Stimulated activated CD8-positive, alpha-beta memory T cell treated with anti-CD3 and anti-CD28 coated beads, Interleukin-12 subunit alpha, Interleukin-12 subunit beta, amount 100 ng/mL, for 24 hours (primary cell): ENCODE results near the gene NMRAL1.

Source experiments
- DNase-seq: peaks from one replicate; pipeline ENCODE4 v3.0.0-alpha.2; 2020; ENCODE audit errors: extremely low read depth

The NMRAL1 gene

DNA sequence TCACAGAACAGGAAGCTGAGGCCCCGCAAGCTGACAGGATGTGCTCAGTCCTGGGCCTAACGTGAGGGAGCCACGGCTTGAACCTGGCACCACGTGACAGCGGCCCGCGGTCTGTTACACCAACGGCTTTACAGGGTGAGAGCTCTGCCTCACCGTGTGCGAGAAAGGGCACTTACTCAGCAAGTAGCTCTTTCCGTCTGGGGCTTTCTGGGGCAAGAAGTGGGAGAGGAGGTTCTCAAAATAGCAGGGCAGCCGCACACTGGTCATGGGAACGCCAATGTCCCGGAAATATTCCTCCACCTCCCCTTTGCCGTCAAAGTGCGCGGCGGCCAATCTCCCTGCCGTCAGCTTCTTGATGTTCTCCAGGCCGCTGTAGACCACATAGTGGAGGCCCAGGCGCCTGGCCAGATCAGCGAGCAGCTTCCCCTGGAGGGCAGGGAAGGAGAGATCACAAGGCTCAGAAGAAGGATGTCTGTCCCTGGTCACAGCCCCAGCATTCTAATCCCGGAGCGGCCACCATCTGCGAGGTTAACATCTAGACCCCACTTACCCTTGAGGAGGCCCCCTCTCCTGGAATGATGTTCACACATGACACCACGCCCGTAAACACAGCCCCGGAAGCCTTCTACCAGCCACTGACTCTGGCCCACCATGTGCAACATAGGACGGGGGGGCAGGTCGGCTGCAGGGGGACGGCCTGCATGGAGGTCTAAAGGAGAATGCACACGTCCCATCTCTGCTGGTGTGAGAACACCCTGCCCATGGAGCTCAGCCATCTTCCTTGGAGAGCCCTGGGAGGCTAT is 8.2 kb downstream of the NMRAL1 start:
- DNase-seq, result no peak

- no peak for DNase-seq
These were observed 10.8 kb downstream of the NMRAL1 start for GRCh38 chr16:4463522-4464163.

- no peak for DNase-seq
These were observed 13.0 kb downstream of the NMRAL1 start for GRCh38 chr16:4461250-4462085.

DNA sequence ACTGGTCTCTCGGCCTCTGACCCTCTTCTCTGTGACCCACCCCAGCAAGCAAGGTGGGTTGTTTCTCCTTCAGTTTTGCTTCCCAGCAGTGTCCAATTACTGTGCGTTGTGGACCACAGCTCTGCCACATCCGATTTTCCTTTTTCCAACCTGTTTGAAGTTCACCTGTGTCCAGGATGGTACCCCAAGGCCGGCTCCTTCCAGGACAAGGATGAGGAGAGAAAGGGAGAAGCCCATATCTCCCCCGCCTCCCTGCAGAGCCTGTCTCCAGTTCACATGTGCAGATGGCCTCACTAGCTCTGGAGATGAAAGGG is 13.5 kb downstream of the NMRAL1 start:
- DNase-seq, result no peak

DNA sequence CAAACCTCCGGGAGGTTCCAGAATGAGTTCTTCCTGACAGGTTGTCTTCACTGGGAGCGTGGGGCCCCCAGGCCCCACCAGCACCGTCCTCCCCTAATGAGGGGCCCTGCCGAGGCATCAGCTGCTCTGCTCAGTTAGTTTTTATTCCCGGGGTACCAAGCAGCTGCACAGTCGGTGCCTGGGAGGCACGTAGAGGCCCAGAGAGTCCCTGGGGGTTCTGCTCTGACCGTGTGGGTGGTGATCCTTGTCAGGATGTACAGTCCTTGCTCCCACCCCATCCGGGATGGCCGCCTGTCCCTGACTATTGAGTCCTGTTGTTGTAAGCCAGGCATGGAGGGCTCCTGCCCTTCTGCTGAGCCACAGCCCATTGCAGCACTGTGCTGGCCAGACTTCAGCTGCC is 18.5 kb downstream of the NMRAL1 start:
- DNase-seq, result no peak

DNA sequence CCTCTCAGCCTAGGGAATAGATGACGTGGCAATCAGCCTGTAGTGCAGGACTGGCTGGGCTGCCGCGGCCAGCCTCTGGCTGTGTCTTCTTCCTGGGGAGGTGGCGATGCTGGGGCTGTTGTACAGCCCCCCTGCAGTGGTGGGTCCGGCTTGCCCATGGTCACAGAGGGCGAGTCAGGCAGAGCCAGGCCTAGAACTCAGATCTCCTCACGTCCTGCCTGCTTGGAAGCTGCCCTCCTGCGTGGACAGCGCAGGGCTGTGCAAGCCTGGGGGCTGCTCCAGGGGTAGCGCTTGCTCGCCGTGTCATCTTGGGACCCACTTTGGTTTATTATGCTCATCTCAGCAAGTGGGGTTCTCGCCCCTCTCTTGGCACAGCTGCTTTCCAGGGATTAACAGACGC is 19.3 kb downstream of the NMRAL1 start:
- no peak for DNase-seq

- DNase-seq, result no peak
These were observed 19.8 kb downstream of the NMRAL1 start for GRCh38 chr16:4454623-4455022.

DNA sequence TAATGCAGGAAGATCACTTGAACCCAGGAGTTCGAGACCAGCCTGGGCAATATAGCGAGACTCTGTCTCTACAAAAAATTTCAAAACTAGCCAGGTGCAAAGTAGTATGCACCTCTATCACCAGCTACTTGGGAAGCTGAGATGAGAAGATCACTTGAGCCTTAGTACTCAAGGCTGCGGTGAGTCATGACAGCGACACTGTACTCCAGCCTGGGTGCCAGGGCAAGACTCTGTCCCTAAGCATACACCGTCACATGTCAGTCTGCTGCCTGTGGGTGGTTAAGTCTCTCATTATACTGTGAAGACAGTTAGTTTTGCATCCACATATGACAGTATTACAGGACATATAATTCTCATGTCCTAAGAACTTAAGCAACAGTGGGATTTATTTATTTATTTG is 21.8 kb downstream of the NMRAL1 start:
- no peak for DNase-seq

GRCh38 chr16:4450931-4451519 is 23.4 kb downstream of the NMRAL1 start:
- no peak for DNase-seq

- DNase-seq, result no peak
These were observed 24.0 kb downstream of the NMRAL1 start for GRCh38 chr16:4450430-4450829.

DNA sequence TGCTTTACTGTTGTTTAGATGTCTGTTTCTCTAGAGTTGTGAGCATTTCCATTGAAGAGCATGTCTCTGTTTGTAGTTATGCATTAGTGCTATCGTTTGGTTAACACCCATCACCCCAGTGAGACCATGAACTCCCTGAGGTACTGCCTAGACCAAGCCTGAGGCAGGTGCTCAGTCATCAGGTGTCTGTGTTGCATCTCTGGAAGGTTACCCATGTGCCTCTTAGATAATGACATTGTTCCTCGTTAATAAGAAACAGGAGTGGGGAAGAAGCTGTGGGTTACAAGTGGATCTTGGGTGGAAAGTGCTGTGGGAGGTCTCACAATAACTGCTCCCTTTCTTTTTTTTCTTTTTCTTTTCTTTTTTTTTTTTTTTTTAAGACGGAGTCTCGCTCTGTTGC is 30.4 kb downstream of the NMRAL1 start:
- no peak for DNase-seq

- no peak for DNase-seq
These were observed 31.2 kb downstream of the NMRAL1 start for GRCh38 chr16:4443271-4443670.

- no peak for DNase-seq
These were observed 32.1 kb downstream of the NMRAL1 start for GRCh38 chr16:4442371-4442770.

GRCh38 chr16:4437366-4437765 is 37.1 kb downstream of the NMRAL1 start:
- DNase-seq, result no peak

DNA sequence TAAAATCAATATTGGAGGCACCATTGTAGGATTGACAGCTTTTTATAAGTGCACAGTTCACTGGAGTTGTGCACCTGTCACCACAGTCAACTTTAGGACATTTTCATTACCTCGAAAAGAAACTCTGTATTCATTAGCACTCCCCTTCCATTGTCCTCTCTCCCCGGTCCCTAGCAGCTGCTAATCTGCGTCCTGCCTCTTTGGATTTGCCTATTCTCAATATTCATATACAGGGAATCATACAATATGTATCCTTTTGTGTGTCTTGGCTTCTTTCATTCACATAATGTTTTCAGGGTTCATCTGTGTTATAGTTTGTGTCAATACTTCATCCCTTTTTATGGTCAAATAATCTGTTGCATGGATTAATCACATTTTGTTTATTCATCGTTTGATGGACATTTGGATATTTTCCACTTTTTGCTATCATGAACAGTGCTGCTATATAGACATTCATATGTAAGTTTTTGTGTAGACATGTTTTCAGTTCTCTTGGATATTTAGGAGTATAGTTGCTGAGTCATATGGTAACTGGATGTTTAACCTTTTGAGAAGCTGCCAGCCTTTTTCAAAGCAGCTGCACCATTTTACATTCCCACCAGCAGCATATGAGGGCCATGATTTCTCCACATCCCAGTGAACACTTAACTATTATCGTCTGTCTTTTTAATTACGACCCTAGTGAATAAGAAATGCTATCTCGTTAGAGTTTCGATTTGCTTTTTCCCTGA is 38.9 kb downstream of the NMRAL1 start:
- DNase-seq, result no peak

DNA sequence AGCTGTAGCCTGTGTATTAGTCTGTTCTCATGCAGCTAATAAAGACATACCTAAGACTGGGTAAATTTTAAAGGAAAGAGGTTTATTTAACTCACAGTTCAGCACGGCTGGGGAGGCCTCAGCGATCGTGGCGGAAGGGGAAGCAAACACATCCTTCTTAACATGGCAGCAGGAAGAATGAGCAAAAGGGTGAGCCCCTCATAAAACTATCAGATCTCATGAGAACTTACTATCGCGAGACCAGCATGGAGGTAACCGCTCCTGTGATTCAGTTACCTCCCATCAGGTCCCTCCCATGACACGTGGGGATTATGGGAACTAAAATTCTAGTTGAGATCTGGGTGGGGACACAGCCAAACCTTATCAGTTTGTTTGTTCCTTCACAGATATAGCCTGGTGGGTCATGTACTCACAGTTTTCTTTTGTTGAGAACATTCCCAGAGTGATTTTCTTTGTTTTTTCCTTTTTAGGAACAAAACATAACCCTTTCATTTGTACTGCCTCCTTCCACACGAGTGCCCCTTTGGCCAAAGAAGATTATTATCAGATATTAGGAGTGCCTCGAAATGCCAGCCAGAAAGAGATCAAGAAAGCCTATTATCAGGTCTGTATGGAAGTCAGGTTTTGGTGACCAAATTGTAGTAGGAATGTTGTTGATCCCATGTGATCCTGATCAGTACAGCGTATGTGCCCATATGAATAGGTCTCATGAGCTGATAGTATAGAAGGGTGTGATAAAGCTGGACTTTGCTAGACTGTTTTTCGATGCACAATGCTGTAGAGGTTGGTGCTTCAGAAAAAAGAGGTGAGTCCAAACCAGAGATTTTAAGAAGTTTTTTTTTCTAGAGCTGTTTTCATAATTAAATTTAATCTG is 40.3 kb downstream of the NMRAL1 start:
- no peak for DNase-seq

GRCh38 chr16:4433228-4433627 is 41.2 kb downstream of the NMRAL1 start:
- no peak for DNase-seq

DNA sequence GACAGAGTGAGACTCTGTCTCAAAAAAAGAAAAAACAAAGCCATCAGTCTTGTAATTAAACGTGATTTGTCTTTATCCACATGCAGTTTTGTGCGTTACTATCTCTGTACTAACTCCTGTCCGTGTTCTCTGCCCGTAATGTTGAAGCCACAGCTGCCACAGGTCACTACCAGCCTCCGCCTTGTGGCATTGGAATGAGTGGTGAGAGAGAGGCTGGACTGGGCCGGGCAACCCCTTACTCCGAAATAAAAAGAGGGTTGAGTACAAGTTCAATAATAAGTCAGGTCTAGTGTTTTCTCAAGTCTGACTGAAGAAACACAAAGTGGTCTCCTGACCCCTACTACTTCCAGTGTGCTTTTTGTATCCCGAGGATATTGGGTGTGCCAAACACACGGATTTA is 43.4 kb downstream of the NMRAL1 start:
- no peak for DNase-seq

- no peak for DNase-seq
These were observed 45.9 kb downstream of the NMRAL1 start for GRCh38 chr16:4428500-4428899.

DNA sequence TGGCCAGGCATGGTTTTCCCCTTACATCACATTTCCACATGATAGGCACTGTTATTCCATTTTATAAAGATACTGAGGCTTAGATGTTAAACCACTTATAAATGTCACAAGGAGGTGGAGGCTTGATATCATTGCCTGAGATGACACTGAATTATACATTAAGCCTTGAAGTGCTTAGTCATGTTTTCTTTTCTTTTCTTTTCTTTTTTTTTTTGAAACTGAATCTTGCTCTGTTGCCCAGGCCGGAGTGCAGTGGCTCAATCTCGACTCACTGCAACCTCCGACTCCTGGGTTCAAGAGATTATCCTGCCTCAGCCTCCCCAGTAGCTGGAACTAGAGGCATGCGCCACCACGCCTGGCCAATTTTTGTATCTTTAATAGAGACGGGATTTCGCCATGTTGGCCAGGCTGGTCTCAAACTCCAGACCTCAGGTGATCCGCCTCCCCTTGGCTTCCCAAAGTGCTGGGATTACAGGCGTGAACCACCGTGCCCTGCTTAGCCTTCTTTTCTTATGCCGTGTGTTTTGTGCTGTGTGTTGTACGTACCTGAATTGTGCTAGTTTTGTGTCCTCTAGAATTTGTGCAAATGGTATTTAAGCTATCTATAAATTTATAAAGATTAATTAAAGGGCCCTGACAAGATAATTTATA is 47.6 kb downstream of the NMRAL1 start:
- DNase-seq, result no peak
